Right lobe of liver (tissue), 4 donors: ENCODE data around the gene MATN4.

Experiments
- CTCF ChIP-seq, 4 donors: fragments of 200-600 bp in 3 of 4; fragments of 450-650 bp in 1 of 4; IDR thresholded peaks; one replicate each; pipeline versions ENCODE4 v1.5.1 to v1.8.0; 2016 to 2022; ENCODE audit warnings: antibody characterized with exemption in 4 of 4, mild to moderate bottlenecking in 2 of 4
- POLR2A ChIP-seq: fragments of 450-650 bp; IDR thresholded peaks from one replicate; pipeline ENCODE4 v1.6.1; 2017; ENCODE audit warnings: antibody characterized with exemption, mild to moderate bottlenecking
- donor health status: DM: no; HTN: no; CAD: no.
- donor health status: DM: no; HTN: no; CAD: no.
- donor health status: DM: no; HTN: yes; CAD: no.

DNA sequence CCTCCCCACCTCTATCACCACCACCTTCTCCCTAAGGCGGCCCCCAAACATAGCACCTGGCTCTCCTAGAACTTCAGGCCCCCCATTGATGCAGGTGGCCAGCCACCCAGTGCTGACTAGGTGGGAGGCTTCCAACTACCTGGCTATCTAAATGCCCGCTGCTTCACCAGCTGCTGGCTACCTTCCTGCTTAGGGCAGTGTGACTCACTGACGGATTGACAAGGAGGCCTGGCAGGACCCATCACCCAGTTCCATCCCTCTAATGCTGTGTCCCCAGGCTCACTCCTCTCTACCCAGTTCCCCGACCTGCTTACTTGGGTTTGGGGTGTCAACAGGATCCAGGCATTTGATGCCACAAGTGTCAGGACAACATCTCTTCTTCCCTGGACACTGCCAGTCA is 54.8 kb downstream of the MATN4 start:
- TF ChIP-seq CTCF (IDR thresholded peaks at IDR 0.05) (no peak), POLR2A (no peak)
